ENCODE measurements around the gene EIF3F. TPM values are rescaled to one million over a fixed set of nuclear protein-coding genes. Genes with fewer than 3 reads are reported as not detected.

The EIF3F gene
- total RNA-seq (2014; rRNA removed; shearing (Covaris generic)): 399 and 560 TPM in 2 replicates
- polyA plus RNA-seq (2015; cell fraction: cytosol; rRNA removed): 517 and 750 TPM in 2 replicates
- 297 and 397 TPM in 2 replicates for polyA plus RNA-seq (2015; cell fraction: nucleus; rRNA removed)

- peak; percentile 98 for DNase-seq (ENCODE audit: low read depth)
Observed at GRCh38 chr11:7986768-7987559, at the start of gene EIF3F. TSS of gene EIF3F (plus strand) at chr11:7987337. CDS start at chr11:7987353, 16 bp downstream.

- DNase-seq (ENCODE audit: low read depth): no peak
Observed at GRCh38 chr11:7941146-7941545, 46.0 kb upstream of the EIF3F start.

GRCh38 chr11:7941608-7942007, 45.5 kb upstream of the EIF3F start, which contains the start of gene OR10A3:
TSS of gene OR10A3 (minus strand) at chr11:7941708. CDS start at chr11:7939520, 2,188 bp downstream.
- no peak for DNase-seq (ENCODE audit: low read depth)

DNA sequence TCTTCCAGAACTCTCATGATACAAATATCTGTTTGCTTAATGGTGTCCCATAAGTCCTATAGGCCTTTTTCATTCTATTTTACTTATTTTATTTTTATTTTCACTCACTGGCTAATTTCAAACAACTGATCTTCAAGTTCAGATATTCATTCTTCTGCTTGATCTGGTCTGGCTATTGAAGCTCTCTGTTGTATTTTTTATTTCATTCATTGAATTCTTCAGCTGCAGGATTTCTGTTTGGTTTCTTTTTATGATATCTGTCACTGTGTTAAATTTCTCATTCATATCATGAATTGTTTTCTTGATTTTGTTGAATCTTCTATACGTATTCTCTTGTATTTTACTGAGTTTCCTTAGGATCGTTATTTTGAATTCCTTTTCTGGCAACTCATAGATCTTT, 43.0 kb upstream of the EIF3F start:
- DNase-seq (ENCODE audit: low read depth): no peak

- no peak for DNase-seq (ENCODE audit: low read depth)
Observed at GRCh38 chr11:7949934-7950333, 37.2 kb upstream of the EIF3F start.

DNA sequence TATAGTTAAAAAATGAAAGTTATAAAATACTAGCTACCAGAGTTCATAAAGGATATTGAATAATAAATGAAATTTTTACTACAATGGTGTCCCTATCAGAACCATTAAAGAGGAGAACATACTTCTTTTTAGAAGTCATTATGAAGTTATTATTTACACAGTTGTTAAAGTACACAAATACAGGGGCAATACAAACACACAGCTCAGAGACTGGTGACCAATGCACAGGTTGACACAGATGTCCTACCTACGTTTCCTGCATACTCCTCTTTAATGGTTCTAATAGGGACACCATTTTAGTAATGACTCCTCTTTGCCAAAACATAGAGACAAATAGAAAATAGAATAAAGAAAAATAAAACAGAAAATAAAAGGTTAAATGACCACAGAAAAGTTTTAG, 31.9 kb upstream of the EIF3F start:
- no peak for DNase-seq (ENCODE audit: low read depth)

DNA sequence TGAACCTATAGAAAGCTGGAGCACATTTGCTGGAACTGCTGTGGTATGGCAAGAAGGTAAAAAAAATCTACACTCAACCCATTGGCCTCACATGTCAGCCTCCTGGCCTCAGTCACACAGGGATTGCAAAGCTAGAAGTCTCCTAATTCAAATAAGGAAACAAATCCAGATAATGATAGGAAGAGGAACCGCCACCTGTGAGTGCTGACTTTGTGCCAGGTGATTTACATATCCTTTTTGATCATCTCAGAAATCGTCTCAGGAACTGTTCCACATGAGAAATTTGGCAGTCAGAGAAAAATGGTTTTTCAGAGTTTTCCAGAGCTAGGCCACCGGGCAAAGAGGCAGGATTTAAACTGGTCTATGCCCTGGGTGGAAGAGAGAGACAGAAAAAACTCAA, 22.9 kb upstream of the EIF3F start:
- no peak for DNase-seq (ENCODE audit: low read depth)

DNA sequence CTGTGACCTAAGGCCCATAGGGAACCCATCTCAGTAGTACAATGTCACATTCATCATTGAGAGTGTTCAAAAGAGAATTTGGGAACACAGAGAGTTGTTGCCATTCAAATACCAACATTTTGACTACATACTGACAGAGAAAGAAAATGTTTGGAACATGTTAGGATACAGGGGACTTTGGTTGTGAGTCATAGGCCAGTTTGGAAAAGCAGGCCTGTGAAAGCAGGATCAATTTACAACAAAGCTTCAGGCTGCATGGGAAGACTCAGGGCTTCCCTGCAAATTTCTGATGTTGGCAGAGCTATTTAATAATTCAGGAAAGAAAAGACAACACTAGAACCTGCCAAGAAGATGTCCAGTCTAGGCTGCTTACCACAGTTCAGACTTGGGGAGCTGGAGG, 22.3 kb upstream of the EIF3F start:
- DNase-seq (ENCODE audit: low read depth): peak; percentile 40

DNA sequence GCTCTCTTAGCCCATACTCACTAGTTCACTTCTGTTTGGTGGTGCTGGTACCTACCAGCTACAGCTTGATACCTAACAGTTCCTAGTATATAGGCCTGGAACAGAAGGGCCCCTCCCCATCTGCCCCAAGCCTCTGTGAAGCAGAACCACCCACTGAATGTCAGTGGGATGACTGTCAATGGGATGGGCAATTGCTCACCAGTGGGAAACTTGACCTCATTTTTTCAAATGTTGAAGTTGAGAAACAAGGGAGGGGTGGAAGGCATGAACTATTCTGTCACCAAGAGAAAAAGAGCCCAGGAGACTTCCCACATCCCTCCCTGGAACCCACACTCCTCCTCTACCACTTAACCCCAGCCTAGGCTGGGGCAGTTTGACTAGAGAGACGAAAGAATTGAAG, 21.8 kb upstream of the EIF3F start, which contains the start of gene NLRP10:
TSS of gene NLRP10 (minus strand) at position 62 of the 400 bp plus-strand sequence. CDS start 1,952 bp downstream, outside the sequence.
- DNase-seq (ENCODE audit: low read depth): peak; percentile 26

GRCh38 chr11:7967097-7967496, 20.0 kb upstream of the EIF3F start:
- DNase-seq (ENCODE audit: low read depth): peak; percentile 13

DNA sequence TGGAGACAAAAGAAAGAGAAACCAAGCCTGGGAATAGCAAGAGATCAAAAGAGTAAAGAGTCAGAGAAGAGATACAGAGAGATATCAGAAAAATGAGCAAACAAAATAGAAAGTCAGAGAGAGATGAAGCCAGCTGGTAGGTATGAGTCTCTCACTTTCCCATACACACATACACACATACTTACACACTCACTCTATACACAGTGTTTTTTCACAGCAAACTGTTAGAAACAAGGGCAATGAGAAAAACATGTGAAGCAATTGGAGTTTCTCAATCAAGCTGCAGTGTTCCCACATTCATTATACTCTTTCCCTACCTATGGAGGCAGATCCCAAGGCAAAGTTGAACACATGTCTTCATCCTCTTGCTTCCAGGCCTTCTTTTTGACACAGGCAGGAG, 19.3 kb upstream of the EIF3F start:
- DNase-seq (ENCODE audit: low read depth): no peak

- DNase-seq (ENCODE audit: low read depth): no peak
Observed at GRCh38 chr11:7968686-7969085, 18.5 kb upstream of the EIF3F start.

- no peak for DNase-seq (ENCODE audit: low read depth)
Observed at GRCh38 chr11:7969756-7970646, 17.1 kb upstream of the EIF3F start.

DNA sequence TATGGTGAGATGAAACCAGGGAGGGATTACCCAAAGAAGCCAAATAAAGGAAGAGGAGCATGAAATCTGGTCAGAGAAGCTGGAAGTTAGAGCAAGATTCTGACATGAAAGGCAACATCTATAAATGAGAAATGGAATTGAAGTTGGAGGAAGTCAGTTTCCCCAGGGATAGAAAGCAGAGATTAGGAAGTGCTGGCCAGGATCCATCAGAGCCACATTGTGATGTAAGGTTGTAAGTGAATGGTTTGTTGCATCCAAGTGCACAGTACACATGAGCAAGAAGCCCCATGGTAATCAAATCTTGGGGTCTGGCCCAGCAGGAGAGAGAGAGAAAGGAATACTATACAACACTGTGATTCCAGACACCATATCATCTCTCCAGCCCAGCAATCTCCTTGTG, 15.3 kb upstream of the EIF3F start:
- no peak for DNase-seq (ENCODE audit: low read depth)

GRCh38 chr11:7973011-7973410, 14.1 kb upstream of the EIF3F start:
- no peak for DNase-seq (ENCODE audit: low read depth)

GRCh38 chr11:7974668-7975067, 12.5 kb upstream of the EIF3F start:
- no peak for DNase-seq (ENCODE audit: low read depth)

DNA sequence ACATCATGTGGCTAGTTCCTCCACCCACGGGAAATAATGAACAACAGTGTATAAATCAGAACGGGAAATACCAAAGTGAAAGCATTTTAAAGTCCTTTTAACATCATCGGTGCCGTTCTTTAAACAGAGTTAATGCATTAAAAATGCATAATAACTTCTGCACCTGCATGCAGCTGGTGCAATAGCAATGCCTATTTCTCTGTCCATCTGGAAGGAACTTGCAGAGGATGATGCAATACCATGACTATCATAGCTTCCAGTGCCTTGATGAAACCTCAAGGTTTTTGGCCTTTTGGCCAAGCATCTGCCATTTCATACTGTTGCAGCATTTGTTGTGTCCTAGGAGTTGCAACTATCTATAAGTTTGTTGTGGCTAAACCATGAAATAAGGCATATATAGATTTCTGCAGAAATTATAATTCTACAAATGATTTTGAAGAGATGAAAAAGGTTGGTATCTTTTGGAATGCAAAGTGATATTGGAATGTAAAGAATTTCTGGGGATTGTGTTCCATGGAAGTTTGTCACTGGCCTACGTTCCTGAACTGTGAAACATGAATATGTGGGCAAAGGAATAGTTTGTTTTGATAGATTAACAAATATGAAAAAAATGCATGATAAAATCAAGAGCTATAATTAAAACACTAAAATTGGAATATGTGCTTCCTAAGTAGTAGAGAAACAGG, 9.8 kb upstream of the EIF3F start:
- peak; percentile 68 for DNase-seq (ENCODE audit: low read depth)

DNA sequence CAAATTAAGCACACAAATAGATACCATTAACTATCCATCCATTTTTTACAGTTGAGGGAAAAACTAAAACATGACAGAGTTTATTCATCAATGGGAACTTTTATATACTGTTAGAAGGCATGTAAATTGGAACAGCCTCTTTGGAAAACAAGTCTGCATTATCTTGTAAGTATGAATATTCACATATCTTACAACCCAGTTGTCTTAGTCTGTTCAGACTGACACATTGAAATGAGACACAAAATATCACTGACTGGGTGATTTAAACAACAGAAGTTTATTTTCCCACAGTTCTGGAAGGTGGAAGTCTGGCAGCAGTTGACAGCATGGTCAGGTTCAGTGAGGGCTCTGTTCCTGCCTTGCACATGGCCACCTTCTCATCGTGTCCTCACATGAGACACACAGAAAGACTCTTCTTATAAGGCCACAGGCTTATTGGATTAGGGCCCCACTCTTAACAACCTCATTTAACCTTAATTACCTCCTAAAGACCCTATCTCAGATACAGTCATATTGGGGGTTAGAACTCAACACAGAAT, 5.4 kb upstream of the EIF3F start:
- no peak for DNase-seq (ENCODE audit: low read depth)

- DNase-seq (ENCODE audit: low read depth): no peak
Observed at GRCh38 chr11:7982582-7983119, 4.5 kb upstream of the EIF3F start.

- no peak for DNase-seq (ENCODE audit: low read depth)
Observed at GRCh38 chr11:7983832-7984590, 3.1 kb upstream of the EIF3F start.

Data from HT1080 (cell line).